Pancreas (tissue), 10 donors: ENCODE measurements around the gene SEL1L3. TPM values are rescaled to one million over a fixed set of nuclear protein-coding genes. Genes with fewer than 3 reads are reported as not detected.

ENCODE experiments used
- ATAC-seq, 4 donors: fragments of 200-7000 bp; cut with Tn5 transposase; one replicate each; pipeline versions ENCODE4 v1.8.0 to v1.9.1; 2020; ENCODE audit warnings: mild to moderate bottlenecking in 4 of 4, moderate library complexity in 4 of 4
- DNase-seq, 6 donors: peaks; one replicate each; pipeline ENCODE4 v3.0.0-alpha.2; 2020
- FAIRE-seq: peaks from 2 replicates; lab custom pipeline; 2012; peaks lifted over from hg19 to GRCh38; lab: Jason Lieb, UNC
- H3K27ac ChIP-seq, 4 donors: fragments of 200-600 bp; sonication (generic); 1 replicate in 3 of 4; 2 replicates in 1 of 4; pipeline versions ENCODE4 v1.5.0 to v1.8.0; 2020
- H3K27me3 ChIP-seq, 4 donors: fragments of 200-600 bp; one replicate each; pipeline ENCODE4 v1.8.0; 2021
- H3K36me3 ChIP-seq, 3 donors: fragments of 200-600 bp; sonication (generic) in 1 of 3; one replicate each; pipeline versions ENCODE4 v1.5.0 to v1.8.0; 2020 to 2021
- H3K4me1 ChIP-seq, 3 donors: fragments of 200-600 bp; one replicate each; pipeline ENCODE4 v1.8.0; 2021
- H3K4me3 ChIP-seq, 4 donors: fragments of 200-600 bp; sonication (generic) in 2 of 4; one replicate each; pipeline versions ENCODE4 v1.5.0 to v1.8.0; 2020 to 2021
- H3K9me3 ChIP-seq, 4 donors: fragments of 200-600 bp; one replicate each; pipeline ENCODE4 v1.8.0; 2021
- WGBS, 2 donors: extraction: QIAGEN DNeasy Blood & Tissue Kit; methylation state at CpG; one replicate each; pipeline ENCODE4 v1.1.7; 2013; 5-methylcytosine and 5-hydroxymethylcytosine counted together
- intact Hi-C, 3 donors: fragments of 100-400 bp; cut with DNase I; formaldehyde crosslinking; loops; one replicate each; pipeline versions ENCODE4 v1.11.1 to v1.14.2; 2022
- polyA plus RNA-seq, 2 donors: library from polyadenylated mRNA; stranded (reverse); fragments of 200-250 nt; gene quantifications; one replicate each; pipeline ENCODE4 v1.2.3, GENCODE V29; 2013
- total RNA-seq, 6 donors: library from RNA; stranded (reverse); fragmentation: NEBNext Ultra II Directional in 4 of 6; extraction: Animal tissue kit (Norgen Biotek cat#: 25700) in 4 of 6; gene quantifications; one replicate each; pipeline versions ENCODE4 v1.2.1 to v1.2.4, GENCODE V29; 2021 to 2023
- TF ChIP-seq, protein P1 (sequence below), 4 donors: fragments of 200-600 bp; sonication (generic) in 3 of 4; IDR thresholded peaks; one replicate each; pipeline versions ENCODE4 v1.5.0 to v1.8.0; 2021; ENCODE audit warnings: antibody characterized with exemption in 4 of 4
- donor health status: healthy with polysubstance abuse.
- donor health status: DM: no; HTN: no; CAD: no; lungs with moderate emphysema.
- donor health status: DM: no; HTN: no; CAD: no.
- donor health status: control.
- donor health status: control.
- donor health status: Bipolar disorder and iron deficiency.
- donor health status: DM: yes; HTN: yes; CAD: no.
- donor health status: DM: no; HTN: no; CAD: no.
- donor health status: DM: no; HTN: no; CAD: no.
- donor health status: DM: yes; HTN: yes; CAD: no.

SEL1L3 gene
- total and polyA plus RNA-seq, 8 donors: 18.4 to 76.7 (median 41.0) TPM

DNA sequence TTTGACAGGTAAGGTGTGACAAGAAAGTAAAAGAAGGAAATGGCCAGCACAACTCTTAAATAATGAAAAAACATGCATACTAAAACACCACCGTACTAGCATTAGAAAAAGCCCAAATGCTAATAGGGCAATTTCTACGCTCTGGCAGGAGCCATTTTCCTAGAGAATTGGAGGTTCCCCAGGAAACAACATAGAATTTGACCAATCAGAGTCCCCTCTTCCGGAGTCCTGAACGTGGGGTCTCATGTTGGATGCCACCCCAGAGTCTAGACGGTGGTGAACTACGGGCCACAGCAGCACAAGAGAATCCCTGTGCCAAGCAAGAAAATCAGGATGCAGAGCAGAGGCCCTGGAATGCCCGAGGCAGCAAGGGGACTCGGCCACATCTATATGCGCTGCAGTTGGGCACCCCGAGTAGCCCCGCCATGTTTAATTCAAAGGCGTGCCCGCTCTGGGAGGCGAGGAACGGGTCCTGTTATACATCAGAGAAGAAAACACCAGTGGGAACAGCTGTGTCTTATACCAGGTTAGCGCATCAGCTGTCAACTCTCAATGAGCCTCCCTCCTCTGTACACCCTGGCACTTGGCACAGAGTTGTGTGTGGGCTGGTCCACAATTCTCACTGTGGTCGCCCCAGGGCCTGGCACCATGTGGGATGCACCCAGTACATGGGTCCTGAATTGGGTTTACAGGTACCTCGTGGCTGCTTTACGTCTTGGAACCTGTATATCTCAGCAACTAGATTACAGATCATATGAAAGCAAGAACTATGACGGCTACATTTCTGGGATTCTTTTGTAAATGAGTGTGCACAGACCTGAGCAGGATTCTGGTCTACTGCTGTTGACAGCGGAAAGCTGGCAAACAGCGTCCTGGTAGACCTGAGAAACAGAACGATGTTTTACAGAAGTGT lies 52.1 kb downstream of the SEL1L3 start:
- intact Hi-C loops: no loop called here
- Histone ChIP-seq H3K27me3 (no peaks in the 10 kb centered on the region), H3K4me1 (peaks cover 0 to 7% (median 0%) of the 10 kb centered on the region in 3 donors), H3K9me3 (no peaks in the 10 kb centered on the region), H3K4me3 (no peak overlapping the region), H3K27ac (peak overlapping the region in 1 of 4 donors; percentile 21), H3K36me3 (peaks cover 0 to 4% (median 0%) of the 10 kb centered on the region in 3 donors)
- DNase-seq (no peak), FAIRE-seq (no peak), ATAC-seq (no peak)
- WGBS, 2 donors: 89 to 93% methylated on average over 23 of the region's 23 CpGs
- TF ChIP-seq, protein P1, sequence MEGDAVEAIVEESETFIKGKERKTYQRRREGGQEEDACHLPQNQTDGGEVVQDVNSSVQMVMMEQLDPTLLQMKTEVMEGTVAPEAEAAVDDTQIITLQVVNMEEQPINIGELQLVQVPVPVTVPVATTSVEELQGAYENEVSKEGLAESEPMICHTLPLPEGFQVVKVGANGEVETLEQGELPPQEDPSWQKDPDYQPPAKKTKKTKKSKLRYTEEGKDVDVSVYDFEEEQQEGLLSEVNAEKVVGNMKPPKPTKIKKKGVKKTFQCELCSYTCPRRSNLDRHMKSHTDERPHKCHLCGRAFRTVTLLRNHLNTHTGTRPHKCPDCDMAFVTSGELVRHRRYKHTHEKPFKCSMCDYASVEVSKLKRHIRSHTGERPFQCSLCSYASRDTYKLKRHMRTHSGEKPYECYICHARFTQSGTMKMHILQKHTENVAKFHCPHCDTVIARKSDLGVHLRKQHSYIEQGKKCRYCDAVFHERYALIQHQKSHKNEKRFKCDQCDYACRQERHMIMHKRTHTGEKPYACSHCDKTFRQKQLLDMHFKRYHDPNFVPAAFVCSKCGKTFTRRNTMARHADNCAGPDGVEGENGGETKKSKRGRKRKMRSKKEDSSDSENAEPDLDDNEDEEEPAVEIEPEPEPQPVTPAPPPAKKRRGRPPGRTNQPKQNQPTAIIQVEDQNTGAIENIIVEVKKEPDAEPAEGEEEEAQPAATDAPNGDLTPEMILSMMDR (IDR thresholded peaks at IDR 0.05): no peak

DNA sequence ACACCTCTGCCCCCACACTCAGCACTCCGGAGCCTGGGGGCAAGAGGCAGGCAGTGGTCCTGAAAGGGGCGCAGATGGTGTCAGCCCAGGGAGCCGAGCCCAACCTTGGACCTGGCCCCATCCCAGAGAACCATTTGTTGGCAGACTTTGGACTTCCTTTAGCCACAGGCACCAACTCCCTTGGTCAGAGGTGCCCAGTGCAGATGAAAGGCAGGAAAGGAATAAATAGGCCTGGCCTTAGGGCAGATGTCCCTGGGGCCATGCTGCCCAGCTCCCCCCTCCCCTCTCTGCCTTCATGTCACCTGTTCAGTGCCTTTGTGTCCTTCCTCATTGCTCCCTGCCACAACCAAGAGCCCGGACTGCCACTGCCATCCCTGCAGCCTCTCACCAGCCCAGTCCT lies 52.8 kb downstream of the SEL1L3 start:
- H3K27me3 ChIP-seq: no peaks in the 10 kb centered on the region
- intact Hi-C loops: no loop called here
- FAIRE-seq: no peak
- ATAC-seq: no peak
- DNase-seq: no peak
- TF ChIP-seq, protein P1 (IDR thresholded peaks at IDR 0.05): no peak
- H3K27ac ChIP-seq: no peak overlapping the region
- 81 to 87% methylated on average over 4 of the region's 4 CpGs for WGBS, 2 donors
- H3K9me3 ChIP-seq: no peaks in the 10 kb centered on the region
- H3K36me3 ChIP-seq: peaks cover 0 to 4% (median 0%) of the 10 kb centered on the region in 3 donors
- peaks cover 0 to 7% (median 0%) of the 10 kb centered on the region in 3 donors for H3K4me1 ChIP-seq
- no peak overlapping the region for H3K4me3 ChIP-seq

DNA sequence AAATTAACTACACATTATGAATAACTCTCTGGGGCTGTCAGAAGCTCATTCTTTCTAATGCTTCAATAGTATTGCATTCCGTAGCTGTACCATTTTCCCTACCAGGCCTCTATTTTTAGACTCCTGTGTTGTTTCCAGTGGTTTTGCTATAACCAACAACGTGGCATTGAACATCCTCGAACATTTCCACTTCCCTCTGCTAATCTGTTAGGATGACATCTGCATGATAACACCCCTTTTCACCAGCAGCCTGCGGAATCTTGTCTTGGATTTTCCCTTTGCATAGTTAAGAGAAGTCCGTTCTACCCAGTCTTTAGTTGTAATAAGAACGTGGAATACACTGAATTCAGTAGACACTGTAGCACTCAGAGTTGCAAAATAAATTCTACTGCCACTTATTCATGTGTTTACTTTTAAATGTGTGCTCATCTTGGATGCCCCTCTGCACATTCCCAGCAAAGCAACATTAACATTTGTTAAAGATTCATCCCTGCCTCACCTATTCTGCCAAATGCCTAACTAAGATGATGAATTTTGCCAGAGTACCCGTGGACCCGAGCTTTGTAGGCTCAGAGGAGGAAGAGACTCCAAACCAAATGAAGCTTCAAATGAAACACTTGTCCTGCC lies 55.6 kb downstream of the SEL1L3 start:
- H3K27ac ChIP-seq: no peak overlapping the region
- H3K4me1 ChIP-seq: peaks cover 0 to 3% (median 0%) of the 10 kb centered on the region in 3 donors
- no peaks in the 10 kb centered on the region for H3K9me3 ChIP-seq
- 62 to 68% methylated on average over 8 of the region's 8 CpGs for WGBS, 2 donors
- TF ChIP-seq, protein P1 (IDR thresholded peaks at IDR 0.05): no peak
- peaks cover 4 to 27% (median 6%) of the 10 kb centered on the region in 3 donors for H3K36me3 ChIP-seq
- no peak for DNase-seq
- intact Hi-C loops: no loop called here
- H3K4me3 ChIP-seq: no peak overlapping the region
- no peaks in the 10 kb centered on the region for H3K27me3 ChIP-seq
- peak in 2 of 4 donors; percentile 30 to 34 for ATAC-seq
- FAIRE-seq: no peak

- intact Hi-C loops: no loop called here
- no peak overlapping the region for H3K27ac ChIP-seq
- H3K4me1 ChIP-seq: peaks cover 0 to 3% (median 0%) of the 10 kb centered on the region in 3 donors
- FAIRE-seq (no peak), ATAC-seq (no peak), DNase-seq (no peak)
- no peak overlapping the region for H3K4me3 ChIP-seq
- H3K36me3 ChIP-seq: peaks cover 4 to 43% (median 6%) of the 10 kb centered on the region in 3 donors
- H3K27me3 ChIP-seq: no peaks in the 10 kb centered on the region
- TF ChIP-seq, protein P1 (IDR thresholded peaks at IDR 0.05): no peak
- H3K9me3 ChIP-seq: no peaks in the 10 kb centered on the region
- WGBS, 2 donors: 85 to 87% methylated on average over 6 of the region's 6 CpGs
Measured at GRCh38 chr4:25805255-25805860, 57.4 kb downstream of the SEL1L3 start.
